Right cardiac atrium (tissue), 5 donors: Measurements from ENCODE around the gene C19orf25. TPM values are rescaled to one million over a fixed set of nuclear protein-coding genes. Genes with fewer than 3 reads are reported as not detected.
A peak's percentile ranks its signal among the peaks of the same experiment; 100 is the strongest.

Source experiments
- ATAC-seq, 2 donors: fragments of 200-7000 bp; cut with Tn5 transposase; one replicate each; pipeline versions ENCODE4 v1.8.0 to v1.9.1; 2020; ENCODE audit warnings: moderate library complexity in 2 of 2, mild to moderate bottlenecking in 1 of 2
- DNase-seq, 3 donors: peaks; one replicate each; pipeline ENCODE4 v3.0.0-alpha.2; 2020
- H3K27ac ChIP-seq: one replicate; pipeline ENCODE4 v1.5.1; 2013; ENCODE audit warnings: mild to moderate bottlenecking, low read length, control low read depth, moderate library complexity
- H3K27me3 ChIP-seq: one replicate; pipeline ENCODE4 v1.6.1; 2013; ENCODE audit not compliant: control insufficient read depth, insufficient read depth
- H3K4me1 ChIP-seq: one replicate; pipeline ENCODE4 v1.6.1; 2013; ENCODE audit warnings: low read length; ENCODE audit not compliant: control insufficient read depth, insufficient read depth
- H3K4me3 ChIP-seq: one replicate; pipeline ENCODE4 v1.5.1; 2013; ENCODE audit warnings: low read length, control low read depth
- H3K9me3 ChIP-seq: one replicate; pipeline ENCODE4 v1.6.1; 2013; ENCODE audit warnings: low read length; ENCODE audit not compliant: control insufficient read depth
- WGBS: extraction: QIAGEN DNeasy Blood & Tissue Kit; methylation state at CpG from one replicate; pipeline ENCODE4 v1.1.7; 2013; 5-methylcytosine and 5-hydroxymethylcytosine counted together
- intact Hi-C, 4 donors: fragments of 100-400 bp; cut with DNase I; formaldehyde crosslinking; loops; one replicate each; pipeline versions ENCODE4 v1.11.0 to v1.14.0; 2022 to 2023
- polyA plus RNA-seq: library from polyadenylated mRNA; stranded (reverse); fragments of 200-250 nt; gene quantifications from one replicate; pipeline ENCODE4 v1.2.3, GENCODE V29; 2013
- total RNA-seq, 4 donors: library from RNA; stranded (reverse); fragmentation: NEBNext Ultra II Directional; extraction: Animal tissue kit (Norgen Biotek cat#: 25700); gene quantifications; one replicate each; pipeline ENCODE4 v1.2.1, GENCODE V29; 2021
- donor health status: healthy with polysubstance abuse.
- donor health status: DM: no; HTN: yes; CAD: no.
- donor health status: DM: no; HTN: no; CAD: no.
- donor health status: DM: no; HTN: yes; CAD: no; lungs with severe emphysema.
- donor health status: DM: yes; HTN: yes; CAD: no.

Gene C19orf25
- total and polyA plus RNA-seq, 5 donors, result 14.4 to 23.6 (median 18.2) TPM

GRCh38 chr19:1449467-1450442, 29.3 kb downstream of the C19orf25 start, which contains the start of gene APC2:
APC2 (plus strand) TSS chr19:1450121; CDS start chr19:1453002, 2,881 bp downstream.
- no peaks in the 10 kb centered on the region for H3K9me3 ChIP-seq
- 4% methylated on average over 74 of the region's 74 CpGs for WGBS
- H3K27me3 ChIP-seq, result no peaks in the 10 kb centered on the region
- H3K4me3 ChIP-seq, result no peak within 1 kb of the TSS
- intact Hi-C loops, result no loop called here
- H3K4me1 ChIP-seq, result peaks cover 4% of the 10 kb centered on the region
- ATAC-seq (no peak), DNase-seq (peak in 2 of 3 donors; percentile 52 to 61)
- no peak within 1 kb of the TSS for H3K27ac ChIP-seq

GRCh38 chr19:1447944-1448343, 31.1 kb downstream of the C19orf25 start:
- Histone ChIP-seq H3K9me3 (no peaks in the 10 kb centered on the region), H3K27ac (no peak overlapping the region), H3K4me1 (peaks cover 4% of the 10 kb centered on the region), H3K27me3 (no peaks in the 10 kb centered on the region), H3K4me3 (no peak overlapping the region)
- ATAC-seq (no peak), DNase-seq (no peak)
- intact Hi-C loops, result no loop called here
- WGBS, result 89% methylated on average over 9 of the region's 9 CpGs

- intact Hi-C loops, result no loop called here
- Histone ChIP-seq H3K4me3 (no peak overlapping the region), H3K27me3 (no peaks in the 10 kb centered on the region), H3K9me3 (no peaks in the 10 kb centered on the region), H3K27ac (no peak overlapping the region), H3K4me1 (peaks cover 4% of the 10 kb centered on the region)
- no peak for ATAC-seq
- 28% methylated on average over 4 of the region's 4 CpGs for WGBS
- DNase-seq, result peak in 1 of 3 donors; percentile 51
Measured at GRCh38 chr19:1447504-1447903, 31.5 kb downstream of the C19orf25 start.

- no peak for ATAC-seq
- peak in 1 of 3 donors; percentile 73 for DNase-seq
- intact Hi-C loops, result no loop called here
- H3K27me3 ChIP-seq, result no peaks in the 10 kb centered on the region
- no peaks in the 10 kb centered on the region for H3K9me3 ChIP-seq
- H3K4me1 ChIP-seq, result peaks cover 4% of the 10 kb centered on the region
- H3K27ac ChIP-seq, result no peak overlapping the region
- H3K4me3 ChIP-seq, result peak overlapping the region; percentile 29
- WGBS, result 4% methylated on average over 63 of the region's 63 CpGs
Measured at GRCh38 chr19:1446713-1447481, 32.1 kb downstream of the C19orf25 start.

- Histone ChIP-seq H3K27me3 (no peaks in the 10 kb centered on the region), H3K27ac (no peak overlapping the region), H3K4me3 (peak overlapping the region; percentile 29), H3K9me3 (no peaks in the 10 kb centered on the region), H3K4me1 (peaks cover 4% of the 10 kb centered on the region)
- DNase-seq (peak in 1 of 3 donors; percentile 67), ATAC-seq (peak; percentile 24 to 39)
- 2% methylated on average over 99 of the region's 99 CpGs for WGBS
- intact Hi-C loops, result no loop called here
Measured at GRCh38 chr19:1445932-1446712, 32.9 kb downstream of the C19orf25 start.

GRCh38 chr19:1445185-1445931, 33.7 kb downstream of the C19orf25 start:
- no peaks in the 10 kb centered on the region for H3K27me3 ChIP-seq
- H3K9me3 ChIP-seq, result no peaks in the 10 kb centered on the region
- H3K4me1 ChIP-seq, result peaks cover 4% of the 10 kb centered on the region
- intact Hi-C loops, result no loop called here
- WGBS, result 2% methylated on average over 70 of the region's 70 CpGs
- peak overlapping the region; percentile 29 for H3K4me3 ChIP-seq
- H3K27ac ChIP-seq, result no peak overlapping the region
- ATAC-seq, result peak; percentile 88 to 89
- DNase-seq, result peak; percentile 65 to 88 (median 88)

GRCh38 chr19:1441677-1442438, 37.2 kb downstream of the C19orf25 start:
- Histone ChIP-seq H3K27ac (no peak overlapping the region), H3K4me1 (peaks cover 4% of the 10 kb centered on the region), H3K4me3 (no peak overlapping the region), H3K9me3 (no peaks in the 10 kb centered on the region), H3K27me3 (no peaks in the 10 kb centered on the region)
- intact Hi-C loops, result no loop called here
- ATAC-seq (no peak), DNase-seq (peak in 2 of 3 donors; percentile 48 to 58)
- WGBS, result 83% methylated on average over 25 of the region's 25 CpGs

GRCh38 chr19:1441022-1441426, 38.0 kb downstream of the C19orf25 start:
- Histone ChIP-seq H3K9me3 (no peaks in the 10 kb centered on the region), H3K27ac (no peak overlapping the region), H3K4me3 (no peak overlapping the region), H3K4me1 (no peaks in the 10 kb centered on the region), H3K27me3 (no peaks in the 10 kb centered on the region)
- ATAC-seq (no peak), DNase-seq (peak in 1 of 3 donors; percentile 46)
- 91% methylated on average over 9 of the region's 9 CpGs for WGBS
- intact Hi-C loops, result no loop called here

GRCh38 chr19:1440418-1440801, 38.6 kb downstream of the C19orf25 start:
- H3K9me3 ChIP-seq, result no peaks in the 10 kb centered on the region
- no peak overlapping the region for H3K4me3 ChIP-seq
- ATAC-seq (no peak), DNase-seq (peak in 1 of 3 donors; percentile 56)
- no peaks in the 10 kb centered on the region for H3K27me3 ChIP-seq
- 90% methylated on average over 15 of the region's 15 CpGs for WGBS
- no peak overlapping the region for H3K27ac ChIP-seq
- intact Hi-C loops, result no loop called here
- H3K4me1 ChIP-seq, result no peaks in the 10 kb centered on the region
